GM23248 (cell line): ENCODE data around the gene TMC1.

ENCODE experiments used
- EZH2 ChIP-seq: fragments of 200-600 bp; sonication (generic); IDR thresholded peaks from 2 replicates; pipeline ENCODE4 v1.6.1; 2018; ENCODE audit warnings: antibody characterized with exemption, mild to moderate bottlenecking; ENCODE audit not compliant: insufficient read depth, poor library complexity, severe bottlenecking
- EZH2phosphoT487 ChIP-seq: fragments of 200-600 bp; sonication (generic); IDR thresholded peaks from 2 replicates; pipeline ENCODE4 v1.6.1; 2018; ENCODE audit warnings: antibody characterized with exemption, moderate library complexity, mild to moderate bottlenecking, low read depth; ENCODE audit not compliant: insufficient read depth

GRCh38 chr9:72646061-72646460 lies 124.7 kb downstream of the TMC1 start:
- TF ChIP-seq EZH2phosphoT487 (no peak), EZH2 (no peak)
